Stomach (tissue), 9 donors: ENCODE results near the gene PDIA4. TPM values are rescaled to one million over a fixed set of nuclear protein-coding genes. Genes with fewer than 3 reads are reported as not detected.
"Not testable (repeated sequence)": the region's sequence is repeated elsewhere in the genome, so short reads cannot be mapped to it uniquely, and the experiment has no call there.

ENCODE experiments used
- DNase-seq, 2 donors: peaks; one replicate each; pipeline versions ENCODE4 v3.0.0 to v3.0.0-alpha.2; 2013 to 2019
- H3K27ac ChIP-seq, 5 donors: fragments of 200-600 bp in 4 of 5; sonication (generic) in 4 of 5; one replicate each; pipeline ENCODE4 v1.5.1; 2013 to 2019; ENCODE audit warnings: mild to moderate bottlenecking in 1 of 5, moderate library complexity in 1 of 5
- H3K27me3 ChIP-seq, 3 donors: fragments of 200-600 bp; sonication (generic); one replicate each; pipeline ENCODE4 v1.5.1; 2017 to 2019; ENCODE audit warnings: mixed run types in 1 of 3
- H3K36me3 ChIP-seq, 4 donors: fragments of 200-600 bp; sonication (generic); 1 replicate in 3 of 4; 2 replicates in 1 of 4; pipeline ENCODE4 v1.5.1; 2016 to 2019
- H3K4me1 ChIP-seq, 4 donors: fragments of 200-600 bp; sonication (generic); one replicate each; pipeline ENCODE4 v1.5.1; 2016 to 2019
- H3K4me3 ChIP-seq, 4 donors: fragments of 200-600 bp; sonication (generic) in 3 of 4; one replicate each; pipeline ENCODE4 v1.5.1; 2016 to 2019; ENCODE audit warnings: mild to moderate bottlenecking in 1 of 4
- H3K9me3 ChIP-seq, 4 donors: fragments of 200-600 bp; sonication (generic); one replicate each; pipeline ENCODE4 v1.5.1; 2016 to 2019
- CTCF ChIP-seq, 7 experiments: fragments of 450-650 bp in 4 of 7; fragments of 200-600 bp in 3 of 7; sonication (generic) in 3 of 7; IDR thresholded peaks; one replicate each; pipeline ENCODE4 v1.5.1; 2016 to 2019; ENCODE audit warnings: antibody characterized with exemption in 7 of 7, control low read depth in 2 of 7, mild to moderate bottlenecking in 1 of 7
- EP300 ChIP-seq: sonication (generic); formaldehyde crosslinking; IDR thresholded peaks from one replicate; pipeline ENCODE4 v1.6.1; 2017; ENCODE audit warnings: antibody characterized with exemption
- POLR2A ChIP-seq, 4 donors: fragments of 450-650 bp; IDR thresholded peaks; one replicate each; pipeline ENCODE4 v1.6.1; 2016; ENCODE audit warnings: antibody characterized with exemption in 4 of 4, control low read depth in 2 of 4, mild to moderate bottlenecking in 1 of 4, moderate library complexity in 1 of 4
- POLR2AphosphoS5 ChIP-seq, 3 donors: sonication (generic); formaldehyde crosslinking; IDR thresholded peaks; one replicate each; pipeline ENCODE4 v1.6.1; 2016; ENCODE audit warnings: antibody characterized with exemption in 3 of 3
- WGBS, 5 donors: extraction: QIAGEN DNeasy Blood & Tissue Kit in 3 of 5; methylation state at CpG; one replicate each; pipeline versions ENCODE4 v1.1.5 to v1.1.7; 2013 to 2018; 5-methylcytosine and 5-hydroxymethylcytosine counted together
- intact Hi-C: fragments of 100-400 bp; cut with DNase I; formaldehyde crosslinking; loops from one replicate; pipeline ENCODE4 v1.15.1; 2023; ENCODE audit warnings: low total_unique reads
- polyA plus RNA-seq, 3 donors: library from polyadenylated mRNA; stranded (reverse); fragments of 200-250 nt; gene quantifications; one replicate each; pipeline ENCODE4 v1.2.3, GENCODE V29; 2013
- total RNA-seq, 5 donors: library from RNA; depleted of rRNA; stranded (reverse); fragments of >200 nt; gene quantifications; one replicate each; pipeline versions ENCODE4 v1.1.0 to v1.2.3, GENCODE V29; 2014 to 2016
- donor health status: healthy with polysubstance abuse.
- donor health status: Bipolar disorder and iron deficiency.
- donor health status: healthy.

The PDIA4 gene
- total and polyA plus RNA-seq, 8 donors: 13.7 to 185 (median 73.3) TPM

GRCh38 chr7:148983200-148984146 lies 44.8 kb downstream of the PDIA4 start:
- WGBS, 5 donors: 0 to 1% (median 0%) methylated on average over 19 to 38 of the region's 38 CpGs
- peak; percentile 41 to 90 for DNase-seq
- H3K27me3 ChIP-seq: peaks cover 0 to 3% (median under 1%) of the 10 kb centered on the region in 3 donors
- peak overlapping the region; percentile 58 to 82 (median 69) for H3K4me3 ChIP-seq
- H3K4me1 ChIP-seq: peaks cover 11 to 55% (median 38%) of the 10 kb centered on the region in 4 donors
- TF ChIP-seq POLR2A (IDR thresholded peaks at IDR 0.05) (no peak), EP300 (no peak), CTCF (IDR thresholded peaks at IDR 0.05) (no peak), POLR2AphosphoS5 (IDR thresholded peaks at IDR 0.05) (no peak)
- no peaks in the 10 kb centered on the region for H3K9me3 ChIP-seq
- intact Hi-C loops: no loop called here
- H3K27ac ChIP-seq: peak overlapping the region in 4 of 5 donors; percentile 27 to 67 (median 43)
- no peaks in the 10 kb centered on the region for H3K36me3 ChIP-seq

- DNase-seq: peak in 1 of 2 donors; percentile 65
- H3K4me3 ChIP-seq: peak overlapping the region; percentile 58 to 82 (median 69)
- intact Hi-C loops: no loop called here
Observed at GRCh38 chr7:148982654-148983199, 45.6 kb downstream of the PDIA4 start.

GRCh38 chr7:148979827-148980226 lies 48.5 kb downstream of the PDIA4 start:
- H3K4me3 ChIP-seq: no peak overlapping the region
- H3K27ac ChIP-seq: no peak overlapping the region
- H3K27me3 ChIP-seq: peaks cover 0 to 7% (median 3%) of the 10 kb centered on the region in 3 donors
- H3K4me1 ChIP-seq: peaks cover 11 to 25% (median 23%) of the 10 kb centered on the region in 4 donors
- intact Hi-C loops: no loop called here
- no peaks in the 10 kb centered on the region for H3K36me3 ChIP-seq
- no peak for TF ChIP-seq EP300
- no peak for TF ChIP-seq POLR2AphosphoS5 (IDR thresholded peaks at IDR 0.05)
- TF ChIP-seq POLR2A (IDR thresholded peaks at IDR 0.05): no peak
- TF ChIP-seq CTCF (IDR thresholded peaks at IDR 0.05): no peak
- H3K9me3 ChIP-seq: no peaks in the 10 kb centered on the region
- no peak for DNase-seq
- WGBS, 5 donors: 66 to 84% (median 80%) methylated on average over 9 of the region's 9 CpGs

More at GRCh38 chr7:148982654-148983199, 45.6 kb downstream of the PDIA4 start:
- no peak for TF ChIP-seq EP300
- no peak for TF ChIP-seq POLR2AphosphoS5 (IDR thresholded peaks at IDR 0.05)
- no peak for TF ChIP-seq POLR2A (IDR thresholded peaks at IDR 0.05)
- TF ChIP-seq CTCF (IDR thresholded peaks at IDR 0.05): no peak
- Histone ChIP-seq H3K27me3 (peaks cover 0 to 7% (median 3%) of the 10 kb centered on the region in 3 donors), H3K27ac (peak overlapping the region in 4 of 5 donors; percentile 18 to 67 (median 42)), H3K9me3 (no peaks in the 10 kb centered on the region), H3K36me3 (no peaks in the 10 kb centered on the region), H3K4me1 (peaks cover 11 to 47% (median 31%) of the 10 kb centered on the region in 4 donors)
- WGBS, 5 donors: 0 to 3% (median 2%) methylated on average over 21 to 23 of the region's 23 CpGs

- H3K9me3 ChIP-seq, H3K27ac ChIP-seq, intact Hi-C loops, DNase-seq, H3K4me3 ChIP-seq, H3K27me3 ChIP-seq, H3K36me3 ChIP-seq: not testable (repeated sequence)
- peaks cover 7 to 18% (median 16%) of the 10 kb centered on the region in 4 donors for H3K4me1 ChIP-seq
- WGBS, 5 donors: 73 to 79% (median 78%) methylated on average over 7 of the region's 7 CpGs
Observed at GRCh38 chr7:148979072-148979471, 49.2 kb downstream of the PDIA4 start.
